GM12878 (cell line): ENCODE results near the gene MYH9.

Experiments used
- ATF7 ChIP-seq: fragments of 450-650 bp; IDR thresholded peaks from 2 replicates; pipeline ENCODE4 v1.6.1; 2016; ENCODE audit warnings: low read depth, mild to moderate bottlenecking
- CREB1 ChIP-seq: IDR thresholded peaks from 2 replicates; pipeline ENCODE4 v1.6.1; 2012; ENCODE audit warnings: low read depth, mild to moderate bottlenecking, inconsistent platforms
- E2F4 ChIP-seq: IDR thresholded peaks from 2 replicates; pipeline ENCODE4 v1.6.1; 2012; ENCODE audit warnings: low read depth, low read length, improper control_type of control experiment
- EZH2 ChIP-seq: IDR thresholded peaks from 2 replicates; pipeline ENCODE4 v1.6.1; 2012; ENCODE audit warnings: low read depth, mild to moderate bottlenecking, control low read depth, inconsistent platforms, low read length, borderline replicate concordance; ENCODE audit not compliant: control insufficient read depth
- HDAC6 ChIP-seq: fragments of 200-600 bp; sonication (generic); IDR thresholded peaks from one replicate; pipeline ENCODE4 v1.8.0; 2017; ENCODE audit warnings: antibody characterized with exemption; ENCODE audit not compliant: unreplicated experiment
- MLLT1 ChIP-seq: fragments of 450-650 bp; IDR thresholded peaks from 2 replicates; pipeline ENCODE4 v1.6.1; 2016; ENCODE audit warnings: mild to moderate bottlenecking
- RAD21 ChIP-seq: IDR thresholded peaks from 2 replicates; pipeline ENCODE4 v1.6.1; 2011; ENCODE audit warnings: mild to moderate bottlenecking, low read depth, low read length, moderate library complexity; ENCODE audit not compliant: insufficient read depth
- SRF ChIP-seq, 2 experiments: IDR thresholded peaks; 2 replicates each; pipeline ENCODE4 v1.6.1; 2011; ENCODE audit warnings: low read depth in 2 of 2, low read length in 2 of 2, mild to moderate bottlenecking in 1 of 2, moderate library complexity in 1 of 2
- STAT3 ChIP-seq: IDR thresholded peaks from 2 replicates; pipeline ENCODE4 v1.6.1; 2011; ENCODE audit warnings: low read depth, low read length, improper control_type of control experiment
- SUZ12 ChIP-seq: fragments of 200-600 bp; sonication (generic); IDR thresholded peaks from one replicate; pipeline ENCODE4 v1.6.1; 2018; ENCODE audit warnings: antibody characterized with exemption, mild to moderate bottlenecking; ENCODE audit not compliant: unreplicated experiment
- TAF1 ChIP-seq: IDR thresholded peaks from 2 replicates; pipeline ENCODE4 v1.6.1; 2011; ENCODE audit warnings: mild to moderate bottlenecking, low read depth, low read length, borderline replicate concordance
- TF ChIP-seq, protein P1 (sequence below): IDR thresholded peaks from 2 replicates; pipeline ENCODE4 v1.6.1; 2012; ENCODE audit warnings: low read depth, low read length, improper control_type of control experiment
- TF ChIP-seq, protein P2 (sequence below), 3 experiments: IDR thresholded peaks in 2 of 3; conservative IDR thresholded peaks in 1 of 3; 2 replicates each; pipeline ENCODE4 v1.5.1; 2011; ENCODE audit warnings: low read depth in 3 of 3, low read length in 3 of 3, mild to moderate bottlenecking in 3 of 3, control low read depth in 2 of 3, moderate library complexity in 2 of 3, inconsistent platforms in 1 of 3, mixed read lengths in 1 of 3; ENCODE audit not compliant: control insufficient read depth in 2 of 3, insufficient read depth in 1 of 3; ENCODE audit errors: extremely low read depth in 1 of 3
- TF ChIP-seq, protein P3 (sequence below): IDR thresholded peaks from 2 replicates; pipeline ENCODE4 v1.6.1; 2012; ENCODE audit warnings: low read depth, low read length, improper control_type of control experiment

DNA sequence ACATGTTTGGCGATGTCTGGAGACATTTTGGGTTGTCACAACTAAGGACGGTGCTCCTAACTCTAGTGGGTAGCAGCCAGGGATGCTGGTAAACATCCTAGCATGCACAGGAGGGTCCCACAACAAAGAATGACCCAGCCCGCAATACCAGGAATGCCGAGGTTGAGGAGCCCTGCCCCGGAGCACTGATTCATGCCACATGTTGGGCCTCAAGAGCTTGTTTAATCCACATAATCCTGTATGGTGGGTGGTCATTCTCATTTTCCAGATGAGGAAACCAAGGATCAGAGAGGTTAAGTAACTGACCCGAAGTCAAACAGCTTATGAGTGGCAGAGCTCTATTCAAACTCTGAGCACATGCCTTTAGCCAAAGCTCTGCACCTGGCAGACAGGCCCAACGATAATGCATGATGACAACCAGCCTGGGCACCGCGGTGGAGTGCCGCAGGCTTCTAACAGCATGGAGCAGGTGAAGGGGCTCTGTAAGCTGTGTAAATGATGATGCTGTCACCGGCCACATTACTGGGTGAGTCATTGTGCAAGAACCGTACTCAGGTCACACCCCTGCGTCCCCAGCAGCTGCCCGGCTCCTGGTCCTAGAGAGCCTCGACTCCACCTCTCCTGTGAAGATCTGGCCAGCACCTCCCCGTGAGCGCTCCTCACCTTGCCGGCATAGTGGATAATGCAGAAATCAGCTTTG lies 76.2 kb downstream of the MYH9 start:
- TF ChIP-seq TAF1, result no peak
- TF ChIP-seq STAT3, result no peak
- no peak for TF ChIP-seq SRF (IDR thresholded peaks at IDR 0.05; ENCODE audit: low read depth in 2 of 2, low read length in 2 of 2)
- TF ChIP-seq MLLT1, result no peak
- no peak for TF ChIP-seq HDAC6
- no peak for TF ChIP-seq ATF7
- TF ChIP-seq, protein P1, sequence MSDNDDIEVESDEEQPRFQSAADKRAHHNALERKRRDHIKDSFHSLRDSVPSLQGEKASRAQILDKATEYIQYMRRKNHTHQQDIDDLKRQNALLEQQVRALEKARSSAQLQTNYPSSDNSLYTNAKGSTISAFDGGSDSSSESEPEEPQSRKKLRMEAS, result no peak
- TF ChIP-seq E2F4, result no peak
- TF ChIP-seq, protein P2, sequence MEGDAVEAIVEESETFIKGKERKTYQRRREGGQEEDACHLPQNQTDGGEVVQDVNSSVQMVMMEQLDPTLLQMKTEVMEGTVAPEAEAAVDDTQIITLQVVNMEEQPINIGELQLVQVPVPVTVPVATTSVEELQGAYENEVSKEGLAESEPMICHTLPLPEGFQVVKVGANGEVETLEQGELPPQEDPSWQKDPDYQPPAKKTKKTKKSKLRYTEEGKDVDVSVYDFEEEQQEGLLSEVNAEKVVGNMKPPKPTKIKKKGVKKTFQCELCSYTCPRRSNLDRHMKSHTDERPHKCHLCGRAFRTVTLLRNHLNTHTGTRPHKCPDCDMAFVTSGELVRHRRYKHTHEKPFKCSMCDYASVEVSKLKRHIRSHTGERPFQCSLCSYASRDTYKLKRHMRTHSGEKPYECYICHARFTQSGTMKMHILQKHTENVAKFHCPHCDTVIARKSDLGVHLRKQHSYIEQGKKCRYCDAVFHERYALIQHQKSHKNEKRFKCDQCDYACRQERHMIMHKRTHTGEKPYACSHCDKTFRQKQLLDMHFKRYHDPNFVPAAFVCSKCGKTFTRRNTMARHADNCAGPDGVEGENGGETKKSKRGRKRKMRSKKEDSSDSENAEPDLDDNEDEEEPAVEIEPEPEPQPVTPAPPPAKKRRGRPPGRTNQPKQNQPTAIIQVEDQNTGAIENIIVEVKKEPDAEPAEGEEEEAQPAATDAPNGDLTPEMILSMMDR (IDR thresholded peaks at IDR 0.05 in 2 of 3, conservative IDR thresholded peaks at IDR 0.05 in 1 of 3; ENCODE audit: control insufficient read depth in 2 of 3, extremely low read depth in 1 of 3, insufficient read depth in 1 of 3, low read depth in 3 of 3, low read length in 3 of 3), result no peak
- TF ChIP-seq SUZ12, result no peak
- no peak for TF ChIP-seq CREB1
- TF ChIP-seq, protein P3, sequence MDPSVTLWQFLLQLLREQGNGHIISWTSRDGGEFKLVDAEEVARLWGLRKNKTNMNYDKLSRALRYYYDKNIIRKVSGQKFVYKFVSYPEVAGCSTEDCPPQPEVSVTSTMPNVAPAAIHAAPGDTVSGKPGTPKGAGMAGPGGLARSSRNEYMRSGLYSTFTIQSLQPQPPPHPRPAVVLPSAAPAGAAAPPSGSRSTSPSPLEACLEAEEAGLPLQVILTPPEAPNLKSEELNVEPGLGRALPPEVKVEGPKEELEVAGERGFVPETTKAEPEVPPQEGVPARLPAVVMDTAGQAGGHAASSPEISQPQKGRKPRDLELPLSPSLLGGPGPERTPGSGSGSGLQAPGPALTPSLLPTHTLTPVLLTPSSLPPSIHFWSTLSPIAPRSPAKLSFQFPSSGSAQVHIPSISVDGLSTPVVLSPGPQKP, result no peak
- no peak for TF ChIP-seq EZH2
- no peak for TF ChIP-seq RAD21
